GM13976 (cell line): ENCODE measurements around the gene AMOT.

Experiments
- DNase-seq: peaks from one replicate; pipeline ENCODE4 v3.0.0; 2012; ENCODE audit warnings: low spot score
- CTCF ChIP-seq: IDR thresholded peaks from 2 replicates; pipeline ENCODE4 v1.5.1; 2012; ENCODE audit warnings: borderline replicate concordance, mild to moderate bottlenecking; ENCODE audit not compliant: insufficient read depth; ENCODE audit errors: extremely low read depth, missing control alignments, control extremely low read depth
- in situ Hi-C: fragments of 300-500 bp; cut with MboI; formaldehyde crosslinking; loops from one replicate; pipeline ENCODE4 v1.12.0; 2022; ENCODE audit warnings: low sequenced_read_pairs, mixed read lengths, inconsistent platforms; ENCODE audit not compliant: unreplicated experiment

Gene AMOT

GRCh38 chrX:112840382-112841113 is at the start of gene AMOT:
Gene AMOT (minus strand): TSS chrX:112840831. CDS start chrX:112823126, 17,705 bp downstream.
- no peak for TF ChIP-seq CTCF
- in situ Hi-C loops = no loop called here
- DNase-seq = peak; percentile 64

GRCh38 chrX:112889400-112889799 is 48.8 kb upstream of the AMOT start:
- DNase-seq = no peak
- TF ChIP-seq CTCF = no peak
- in situ Hi-C loops = no loop called here

- in situ Hi-C loops = no loop called here
- DNase-seq = no peak
- no peak for TF ChIP-seq CTCF
Observed at GRCh38 chrX:112888916-112889315, 48.3 kb upstream of the AMOT start.

GRCh38 chrX:112877771-112878173 is 37.1 kb upstream of the AMOT start:
- no peak for TF ChIP-seq CTCF
- no peak for DNase-seq
- in situ Hi-C loops = no loop called here

GRCh38 chrX:112874614-112875013 is 34.0 kb upstream of the AMOT start:
- no peak for TF ChIP-seq CTCF
- in situ Hi-C loops = no loop called here
- DNase-seq = no peak

- in situ Hi-C loops = no loop called here
- DNase-seq = no peak
- TF ChIP-seq CTCF = no peak
Observed at GRCh38 chrX:112874175-112874574, 33.5 kb upstream of the AMOT start.
